Fibroblast of peridontal ligament (primary cell): Measurements from ENCODE around the gene TSHR.
"Not testable (repeated sequence)": the region's sequence is repeated elsewhere in the genome, so short reads cannot be mapped to it uniquely, and the experiment has no call there.

Source experiments
- DNase-seq: peaks from one replicate; pipeline ENCODE4 v3.0.0-alpha.2; 2010; ENCODE audit errors: extremely low read depth

Gene TSHR

GRCh38 chr14:80955416-80955941, at the start of gene TSHR:
Gene TSHR, plus strand, starts transcription at chr14:80955621. Its CDS starts 60 bp downstream, at chr14:80955681.
- DNase-seq: no peak

GRCh38 chr14:80906336-80906735, 49.1 kb upstream of the TSHR start:
- peak; percentile 8 for DNase-seq

DNA sequence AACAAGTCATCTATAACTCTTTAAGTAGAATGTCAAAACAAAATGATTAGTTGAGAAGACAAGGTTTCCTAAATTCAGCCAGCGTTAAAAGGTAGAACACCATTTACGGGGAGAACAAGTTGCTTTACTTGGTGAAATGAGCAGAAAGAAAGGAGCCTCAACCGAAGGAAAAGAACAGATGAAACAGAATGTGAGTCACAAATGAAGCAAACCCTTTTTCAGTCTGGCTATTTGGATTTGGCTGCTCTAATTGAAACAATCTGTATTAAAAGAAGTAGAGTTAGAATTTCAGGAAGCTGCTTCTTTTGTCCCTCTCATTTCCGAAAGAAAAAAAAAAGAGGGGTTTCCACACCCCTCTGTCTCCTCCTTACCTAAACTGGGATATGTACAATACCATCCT, 48.5 kb upstream of the TSHR start:
- peak; percentile 85 for DNase-seq

DNA sequence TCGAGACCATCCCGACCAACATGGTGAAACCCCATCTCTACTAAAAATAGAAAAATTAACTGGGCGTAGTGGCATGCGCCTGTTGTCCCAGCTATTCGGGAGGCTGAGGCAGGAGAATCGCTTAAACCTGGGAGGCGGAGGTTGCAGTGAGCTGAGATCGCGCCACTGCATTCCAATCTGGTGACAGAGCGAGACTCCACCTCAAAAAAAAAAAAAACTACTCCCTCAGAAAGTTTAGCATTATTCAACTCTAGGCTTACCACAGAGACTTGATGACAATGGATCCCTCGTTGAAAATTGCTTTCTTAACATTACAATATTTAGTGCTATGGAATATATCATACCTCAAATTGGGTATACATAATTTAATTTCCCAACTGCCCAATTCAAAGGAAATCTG, 43.4 kb upstream of the TSHR start:
- DNase-seq: not testable (repeated sequence)

- no peak for DNase-seq
Measured at GRCh38 chr14:80919622-80920021, 35.8 kb upstream of the TSHR start.

DNA sequence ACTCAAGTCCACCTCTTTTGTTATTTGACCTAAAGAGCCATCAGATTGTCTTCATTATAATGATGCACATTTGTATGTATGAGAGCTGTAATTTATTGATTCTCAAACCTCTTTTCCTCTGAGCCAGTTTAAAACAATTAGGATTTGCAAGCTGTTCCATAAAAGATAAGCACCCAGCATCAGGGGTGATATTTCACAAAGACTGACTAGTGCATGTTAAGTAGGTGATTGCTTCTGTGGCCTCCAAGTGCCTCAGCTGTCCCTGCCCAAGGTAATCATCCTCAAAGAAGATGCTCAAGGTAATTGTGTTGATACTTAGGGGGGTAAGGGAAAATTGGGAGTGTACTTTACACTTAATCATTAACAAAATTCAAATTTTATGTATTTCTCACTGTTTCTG, 32.1 kb upstream of the TSHR start:
- DNase-seq: no peak

- no peak for DNase-seq
Measured at GRCh38 chr14:80924365-80925103, 30.9 kb upstream of the TSHR start.

- DNase-seq: peak; percentile 56
Measured at GRCh38 chr14:80926397-80927082, 28.9 kb upstream of the TSHR start.

- no peak for DNase-seq
Measured at GRCh38 chr14:80927083-80927989, 28.1 kb upstream of the TSHR start.

DNA sequence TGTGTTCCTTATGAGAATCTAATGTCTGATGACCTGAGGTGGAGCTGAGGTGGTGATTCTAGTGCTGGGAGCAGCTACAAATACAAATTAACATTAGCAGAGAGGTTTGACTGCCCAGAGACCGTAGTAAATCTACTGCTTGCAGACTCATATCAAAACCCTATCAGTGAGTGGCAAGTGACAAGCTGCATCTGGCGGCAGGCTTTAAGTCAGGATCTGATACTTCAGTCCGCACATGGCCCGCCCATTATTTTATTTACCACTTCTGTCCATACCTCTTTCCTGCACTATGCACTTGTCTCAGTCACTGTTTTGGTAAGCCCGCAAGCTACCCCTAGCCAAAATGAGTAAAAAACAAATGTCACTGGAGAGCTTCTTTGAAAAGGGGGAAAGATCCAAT, 25.3 kb upstream of the TSHR start:
- no peak for DNase-seq

DNA sequence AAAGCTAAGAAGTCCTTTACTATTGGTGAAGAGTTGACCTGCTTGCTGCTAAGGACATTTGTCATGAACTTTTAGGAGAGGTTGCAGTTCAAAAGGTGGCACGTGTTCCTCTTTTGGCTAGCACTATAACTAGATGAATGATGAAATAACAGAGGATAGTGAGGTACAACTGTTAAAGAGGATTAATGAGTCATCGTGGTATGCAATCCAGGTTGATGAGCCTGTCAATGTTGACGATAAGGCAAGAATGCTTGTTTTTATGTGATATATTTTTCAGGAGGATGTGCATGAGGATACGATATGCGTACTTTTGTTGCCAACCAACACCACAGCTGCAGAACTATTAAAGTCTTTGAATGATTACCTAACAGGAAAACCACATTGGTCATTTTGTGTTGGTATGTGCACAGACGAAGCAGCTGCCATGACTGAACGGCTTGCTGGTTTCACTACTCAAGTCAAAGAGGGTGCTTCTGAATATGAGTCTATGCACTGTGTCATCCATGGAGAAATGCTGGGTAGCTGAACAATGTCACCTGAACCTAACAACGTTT, 24.5 kb upstream of the TSHR start:
- DNase-seq: peak; percentile 75

DNA sequence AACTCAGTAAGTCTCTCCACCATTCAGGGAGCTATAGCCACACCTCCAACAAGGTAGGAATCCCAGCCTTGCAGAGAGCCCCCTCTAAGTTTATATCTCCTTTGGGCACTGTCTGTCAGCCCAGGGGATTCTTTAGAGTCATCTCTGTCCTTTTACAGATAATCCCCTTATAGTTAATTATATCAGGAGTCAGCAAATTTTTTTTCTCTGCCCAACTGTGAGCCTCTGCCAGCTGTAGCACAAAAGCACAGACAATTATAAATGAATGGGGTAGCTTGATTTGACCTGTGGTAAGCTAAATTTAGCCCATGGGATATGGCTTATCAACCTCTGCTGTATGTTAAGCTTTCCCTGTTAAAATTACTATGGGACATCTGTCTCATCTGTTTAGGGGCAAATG, 22.1 kb upstream of the TSHR start:
- DNase-seq: no peak

DNA sequence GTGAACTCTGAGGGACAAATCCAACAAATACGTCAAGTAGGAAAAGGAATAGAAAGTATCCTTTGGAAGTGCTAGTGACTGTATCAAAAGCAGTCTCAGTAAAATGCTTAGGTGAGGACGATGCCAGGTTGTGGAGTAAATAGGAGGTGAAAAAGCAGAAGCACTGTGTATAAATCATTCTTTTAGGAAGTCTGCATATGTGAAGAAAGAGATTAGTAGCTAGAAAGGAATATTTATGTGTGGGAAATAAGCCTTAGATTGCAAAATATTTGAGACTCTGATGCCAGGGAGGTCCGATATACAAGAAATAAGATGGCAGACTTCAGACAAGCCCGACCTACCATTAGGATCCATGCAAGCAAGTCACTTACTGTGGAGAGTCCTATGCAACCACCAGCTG, 21.7 kb upstream of the TSHR start:
- no peak for DNase-seq

- no peak for DNase-seq
Measured at GRCh38 chr14:80940146-80940545, 15.3 kb upstream of the TSHR start.

DNA sequence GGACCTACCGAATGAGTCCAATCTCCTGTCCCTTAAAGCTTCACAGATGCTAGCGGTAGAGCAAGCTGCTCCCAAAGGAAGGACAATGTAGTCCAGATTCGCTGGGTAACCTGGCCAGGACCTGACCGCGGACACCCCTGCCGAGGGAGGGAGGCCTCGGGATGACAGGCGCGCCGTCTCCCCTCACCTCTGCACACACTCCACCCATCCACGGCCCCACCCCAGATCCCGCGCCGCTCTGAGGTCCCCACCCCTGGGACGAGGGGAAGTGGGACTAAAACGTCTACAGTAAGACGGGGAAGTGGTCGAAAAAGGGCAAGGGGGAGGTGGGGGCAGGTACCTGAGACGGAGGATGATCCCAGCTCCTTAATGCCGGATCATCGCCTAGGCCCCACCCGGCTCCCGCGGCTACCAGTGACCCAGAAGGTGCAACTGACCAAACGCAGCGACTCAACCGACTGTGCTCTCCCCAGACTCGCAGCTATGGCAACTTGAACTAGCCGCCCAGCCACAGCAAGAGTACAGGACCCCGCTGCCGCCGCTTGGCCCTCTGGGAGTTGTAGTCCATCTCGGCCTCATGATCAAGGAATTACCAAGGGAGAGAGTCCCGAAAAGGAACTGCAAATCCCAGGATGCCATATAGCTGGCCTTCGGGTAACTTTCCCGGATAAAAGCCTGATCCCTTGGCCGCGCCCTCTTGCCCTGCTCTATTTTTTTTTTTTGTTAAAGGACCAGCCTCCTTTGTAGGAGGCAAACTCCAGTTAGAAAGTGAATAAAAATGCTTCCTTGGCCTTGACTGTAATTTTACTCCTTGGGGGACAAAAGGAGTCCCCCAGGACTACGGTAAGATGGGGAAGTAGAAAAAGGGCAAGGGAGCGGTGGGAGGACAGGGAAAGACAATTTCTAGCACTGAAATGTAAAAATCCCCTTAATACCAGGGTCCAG, 13.9 kb upstream of the TSHR start, which contains the start of gene CEP128:
CEP128 (minus strand) TSS at position 498 of the 945 bp plus-strand sequence.
- peak; percentile 99 for DNase-seq

GRCh38 chr14:80942191-80942600, 13.2 kb upstream of the TSHR start:
- DNase-seq: peak; percentile 23

- no peak for DNase-seq
Measured at GRCh38 chr14:80944861-80945617, 10.4 kb upstream of the TSHR start.

- no peak for DNase-seq
Measured at GRCh38 chr14:80946187-80946586, 9.2 kb upstream of the TSHR start.

DNA sequence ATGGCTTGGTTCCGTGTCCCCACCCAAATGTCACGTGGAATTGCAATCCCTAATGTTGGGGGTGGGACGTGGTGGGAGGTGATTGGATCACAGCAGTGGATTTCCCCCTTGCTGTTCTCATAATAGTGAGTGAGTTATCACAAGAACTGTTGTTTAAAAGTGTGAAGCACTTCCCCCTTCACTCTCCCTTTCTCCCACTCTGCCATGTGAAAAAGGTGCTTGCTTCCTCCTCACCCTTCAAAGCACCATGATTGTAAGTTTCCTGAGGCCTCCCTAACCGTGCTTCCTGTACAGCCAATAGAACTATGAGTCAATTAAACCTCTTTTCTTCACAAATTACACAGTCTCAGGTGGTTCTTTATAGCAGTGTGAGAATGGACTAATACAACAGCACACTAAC, 8.6 kb upstream of the TSHR start:
- DNase-seq: no peak

DNA sequence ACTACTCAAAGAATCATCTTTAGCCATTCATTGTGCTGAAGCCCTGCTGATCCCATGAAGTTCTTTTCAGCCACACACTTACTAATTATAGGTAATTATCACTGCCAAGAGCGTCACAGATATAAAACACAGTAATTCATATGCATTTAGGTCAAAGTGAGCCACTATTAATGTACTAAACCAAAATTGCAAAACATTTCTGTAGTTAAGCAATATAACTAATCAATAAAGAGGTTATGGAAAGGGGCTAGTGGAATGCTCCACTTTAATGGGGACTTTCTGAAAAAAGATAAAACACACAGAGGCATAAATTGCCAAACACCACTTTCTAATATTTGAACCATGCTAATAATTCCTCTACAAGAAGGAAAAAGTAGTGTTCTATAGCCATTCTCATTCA, 7.1 kb upstream of the TSHR start:
- no peak for DNase-seq
